ENCODE results near the gene MAPKAPK3.
A peak's percentile ranks its signal among the peaks of the same experiment; 100 is the strongest.

MAPKAPK3 gene

DNA sequence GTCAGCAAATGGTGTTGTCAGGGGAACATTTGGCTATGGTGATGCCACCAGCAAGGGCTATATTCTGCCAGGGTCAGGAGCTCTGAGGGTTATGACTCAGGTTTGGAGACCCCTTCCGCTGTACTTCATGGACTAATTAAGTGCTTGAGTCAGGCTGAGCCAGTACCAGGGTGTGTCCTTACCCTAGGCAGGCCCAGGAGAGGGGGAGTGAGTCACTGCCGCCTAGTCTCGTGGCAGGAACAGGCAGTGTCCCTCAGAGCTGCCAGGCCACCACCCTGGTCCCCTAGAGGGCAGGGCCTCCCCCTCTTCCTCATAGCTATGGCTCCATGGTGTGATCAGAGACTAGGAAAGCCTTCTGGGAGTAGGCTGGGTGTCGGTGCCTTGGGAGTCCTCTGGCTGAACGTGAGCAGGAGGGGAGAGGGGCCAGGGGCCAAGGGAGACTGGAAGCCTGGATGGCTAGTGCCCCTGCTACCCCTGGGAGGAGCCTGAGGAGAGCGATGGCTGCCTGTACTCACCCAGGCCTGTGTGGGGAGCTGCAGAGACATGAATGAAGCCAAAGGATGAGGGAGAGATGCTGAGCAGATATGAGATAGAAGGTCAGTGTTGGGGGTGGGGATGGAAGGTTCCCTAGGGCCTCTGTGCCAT is 10.6 kb downstream of the MAPKAPK3 start:
- peak; percentile 55 for DNase-seq

GRCh38 chr3:50628601-50629000 is 11.7 kb downstream of the MAPKAPK3 start:
- no peak for DNase-seq

GRCh38 chr3:50630394-50630793 is 13.4 kb downstream of the MAPKAPK3 start:
- no peak for DNase-seq

- DNase-seq: peak; percentile 59
Measured at GRCh38 chr3:50630877-50631276, 13.9 kb downstream of the MAPKAPK3 start.

DNA sequence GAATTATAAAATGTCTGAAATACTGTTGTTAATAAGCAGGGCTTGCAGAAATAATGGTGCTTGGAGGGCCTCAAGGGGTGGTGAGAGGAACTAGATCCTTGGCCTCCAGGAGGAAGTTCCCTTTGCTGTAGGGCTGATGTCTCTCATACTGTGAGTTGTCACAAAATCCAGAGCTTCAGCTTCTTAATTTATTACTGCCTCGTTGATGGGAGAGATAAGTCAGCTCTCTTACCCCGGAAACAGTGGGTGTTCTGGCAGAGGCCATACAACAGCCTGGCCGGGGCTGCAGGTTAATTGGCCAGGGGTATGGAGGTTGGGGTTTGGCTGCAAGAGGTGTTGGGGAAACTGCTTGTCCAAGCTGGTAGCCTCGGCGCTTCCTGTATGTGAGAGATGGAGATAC is 15.5 kb downstream of the MAPKAPK3 start:
- no peak for DNase-seq

- no peak for DNase-seq
Measured at GRCh38 chr3:50633230-50633790, 16.4 kb downstream of the MAPKAPK3 start.

- DNase-seq: no peak
Measured at GRCh38 chr3:50635066-50635465, 18.1 kb downstream of the MAPKAPK3 start.

- DNase-seq: no peak
Measured at GRCh38 chr3:50637011-50637410, 20.1 kb downstream of the MAPKAPK3 start.

- no peak for DNase-seq
Measured at GRCh38 chr3:50637945-50638344, 21.0 kb downstream of the MAPKAPK3 start.

DNA sequence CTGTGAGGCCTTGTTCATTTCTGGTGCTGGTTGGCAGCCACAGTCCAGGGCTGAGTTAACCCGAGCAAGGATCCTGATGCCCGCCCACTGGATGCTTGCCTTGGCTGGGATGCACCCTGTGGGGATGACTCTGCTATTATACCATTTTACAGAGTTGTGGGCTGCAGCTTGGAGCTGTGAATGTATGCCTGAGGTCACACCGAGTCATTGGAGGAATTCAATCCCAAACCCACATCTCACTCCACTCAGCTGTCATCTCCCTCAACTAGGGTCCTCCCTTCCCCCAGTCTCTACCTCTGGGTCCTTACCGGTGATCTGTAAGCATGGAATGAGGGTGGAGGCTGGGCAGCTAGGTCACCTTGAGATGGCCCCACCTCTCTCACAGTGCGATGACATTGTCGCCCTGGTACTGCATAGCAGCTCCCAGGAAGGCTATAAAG is 22.1 kb downstream of the MAPKAPK3 start:
- peak; percentile 68 for DNase-seq

DNA sequence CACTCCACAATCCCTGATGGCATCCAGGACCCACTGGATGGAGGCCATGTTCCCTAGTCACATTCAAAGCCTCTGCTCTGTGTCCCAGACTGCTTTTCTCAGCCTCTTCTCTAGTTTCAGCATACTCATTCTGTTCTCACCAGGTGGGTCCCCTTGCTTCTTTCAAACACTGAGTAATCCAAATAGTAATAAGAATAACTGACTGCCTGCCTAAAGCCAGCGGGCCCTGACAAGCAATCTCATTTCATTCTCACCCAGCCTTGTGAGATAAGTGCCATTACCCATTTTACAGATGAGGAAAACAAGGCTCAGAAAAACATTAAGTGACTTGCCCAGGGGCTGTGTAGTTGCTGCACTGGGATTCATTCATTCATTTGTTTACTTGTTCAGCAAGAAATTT is 25.4 kb downstream of the MAPKAPK3 start:
- DNase-seq: no peak

GRCh38 chr3:50644561-50644960 is 27.6 kb downstream of the MAPKAPK3 start:
- DNase-seq: no peak

DNA sequence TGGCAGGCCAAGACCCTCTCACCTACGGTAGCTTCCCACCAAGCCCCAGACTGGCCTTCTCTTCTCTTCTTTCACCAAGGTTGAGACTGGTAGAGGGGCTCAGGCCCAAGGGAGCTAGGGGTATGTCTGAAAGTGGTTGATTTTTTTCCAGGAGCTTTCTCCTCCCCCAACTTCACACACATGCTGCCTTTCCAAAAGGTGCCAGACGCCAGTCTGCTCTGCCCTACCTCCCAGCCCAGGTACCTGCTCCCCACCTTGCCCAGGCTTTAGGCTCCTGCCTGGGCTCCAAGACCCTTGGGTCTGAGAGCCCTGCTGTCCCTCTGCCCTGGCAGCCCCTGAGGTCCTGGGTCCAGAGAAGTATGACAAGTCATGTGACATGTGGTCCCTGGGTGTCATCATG is 28.4 kb downstream of the MAPKAPK3 start:
- DNase-seq: no peak

GRCh38 chr3:50648313-50648712 is 31.4 kb downstream of the MAPKAPK3 start:
- DNase-seq: no peak

DNA sequence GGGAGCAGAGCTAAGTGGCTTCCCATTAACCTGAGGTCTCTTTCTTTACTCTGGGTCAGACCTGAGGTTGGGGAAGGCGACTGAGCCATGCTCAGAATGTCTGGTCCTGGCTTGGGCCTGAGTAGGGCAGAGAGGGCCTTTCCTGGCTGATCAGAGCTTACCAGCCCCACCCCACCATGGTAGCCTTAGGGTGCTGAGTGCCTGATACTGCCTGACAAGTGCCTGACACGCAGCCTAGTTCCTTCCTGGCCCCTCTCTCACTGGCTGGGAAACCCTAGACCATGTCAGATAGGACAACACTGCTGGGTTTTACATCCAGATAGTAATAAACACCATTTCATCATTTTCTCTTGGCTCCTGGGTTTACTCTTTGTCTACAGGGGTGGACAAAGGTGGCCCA is 32.0 kb downstream of the MAPKAPK3 start:
- no peak for DNase-seq

- no peak for DNase-seq
Measured at GRCh38 chr3:50649451-50649931, 32.5 kb downstream of the MAPKAPK3 start.

DNA sequence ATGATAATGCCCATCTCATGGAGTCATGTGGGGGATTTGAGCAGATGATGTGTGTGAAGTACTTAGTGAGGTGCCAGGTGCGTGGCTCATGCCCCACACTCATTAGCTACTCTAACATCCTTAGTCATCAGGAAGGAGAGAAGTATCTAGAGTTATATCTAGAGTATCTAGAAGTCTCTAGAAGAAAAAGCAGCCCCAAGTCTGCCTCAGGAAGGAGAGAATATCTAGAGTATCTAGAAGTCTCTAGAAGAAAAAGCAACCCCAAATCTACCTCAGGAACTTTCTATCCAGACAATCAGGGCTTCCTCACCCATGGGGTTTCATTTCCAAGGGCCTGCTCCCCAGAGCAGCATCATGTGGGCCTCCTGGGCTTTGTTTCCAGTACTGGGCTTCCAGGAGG is 33.1 kb downstream of the MAPKAPK3 start:
- DNase-seq: no peak

DNA sequence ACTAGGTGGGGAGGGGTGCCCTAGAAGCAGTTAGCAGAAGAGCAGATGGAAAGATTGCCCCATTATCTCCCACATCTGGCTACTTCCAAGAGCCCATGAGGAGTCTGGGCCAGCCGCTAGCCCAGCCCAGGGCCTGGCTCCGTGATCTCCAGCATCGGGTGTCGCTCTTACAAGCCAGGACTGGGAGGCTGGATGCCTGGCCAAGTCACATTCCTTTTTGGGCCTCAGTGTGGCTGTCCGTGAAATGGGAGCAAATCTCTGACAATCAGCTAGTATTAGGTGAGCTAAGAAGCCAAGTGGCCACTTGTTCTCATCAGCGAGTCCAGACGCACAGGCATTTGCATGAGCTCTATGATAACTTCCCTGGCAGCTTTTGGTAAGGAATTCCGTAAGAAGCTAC is 34.5 kb downstream of the MAPKAPK3 start:
- no peak for DNase-seq

- DNase-seq: no peak
Measured at GRCh38 chr3:50651920-50652529, 35.1 kb downstream of the MAPKAPK3 start.

DNA sequence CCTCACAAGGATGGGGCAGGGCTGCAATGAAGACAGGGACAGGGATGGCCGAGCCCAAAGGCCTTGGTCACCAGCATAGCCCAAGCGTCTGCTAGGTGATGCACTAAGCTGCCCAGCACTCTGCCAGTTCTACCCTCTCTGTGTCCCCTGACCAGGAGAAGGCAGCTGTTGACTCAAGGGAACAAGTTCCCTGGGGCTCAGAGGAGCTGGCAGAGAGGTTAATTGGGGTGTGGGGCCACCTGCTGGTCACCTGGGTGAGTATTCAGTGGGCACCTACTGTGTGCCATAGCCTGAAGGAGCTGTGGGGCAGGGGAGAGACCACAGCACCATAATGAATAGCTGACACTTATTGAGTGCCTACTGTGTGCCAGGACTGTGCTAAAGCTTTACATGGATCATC is 35.8 kb downstream of the MAPKAPK3 start:
- DNase-seq: no peak

- no peak for DNase-seq
Measured at GRCh38 chr3:50653937-50654595, 37.1 kb downstream of the MAPKAPK3 start.

GRCh38 chr3:50655009-50655830 is 38.3 kb downstream of the MAPKAPK3 start:
- DNase-seq: no peak

Data from fibroblast of skin of abdomen (primary cell).